LNCAP (cell line): ENCODE measurements around the gene LMO4.

ENCODE experiments used
- CTCF ChIP-seq: fragments of 450-650 bp; IDR thresholded peaks from 2 replicates; pipeline ENCODE4 v1.5.1; 2017; ENCODE audit warnings: mild to moderate bottlenecking

Gene LMO4

GRCh38 chr1:87368907-87369306, 40.2 kb downstream of the LMO4 start:
- TF ChIP-seq CTCF, result no peak

DNA sequence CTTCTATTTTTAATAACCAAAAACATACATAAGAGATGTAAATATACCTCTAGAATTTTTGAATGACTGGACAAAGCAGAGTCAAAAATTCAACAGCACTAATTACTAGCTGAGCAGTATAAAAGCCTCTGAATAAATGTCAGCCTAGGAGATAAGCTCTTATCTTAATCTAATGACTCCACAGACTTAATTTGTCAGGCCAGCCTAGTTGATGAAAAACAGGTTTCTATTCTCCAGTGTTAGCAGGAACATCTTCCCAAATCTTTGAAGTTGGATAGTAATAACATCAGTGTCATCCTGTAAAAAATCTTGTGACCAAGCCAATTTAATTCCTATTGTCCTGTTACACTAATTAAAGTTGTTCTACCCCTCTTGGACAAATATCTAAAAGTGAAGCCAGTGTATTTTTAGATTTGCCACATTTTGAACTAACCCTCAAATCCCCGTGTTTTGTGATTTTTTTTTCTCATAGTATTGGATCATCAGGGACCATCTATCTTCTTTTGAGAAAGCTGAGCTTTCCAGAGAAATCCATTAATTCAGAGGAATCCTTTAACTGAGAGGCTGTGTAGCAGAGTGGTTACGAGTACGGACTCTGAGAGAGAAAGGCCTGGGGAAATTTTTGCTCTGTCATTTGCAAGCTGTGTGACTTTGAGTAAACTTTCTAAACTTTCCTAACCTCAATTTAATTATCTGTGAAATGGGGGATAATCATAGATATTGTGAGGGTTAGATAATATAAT, 41.2 kb downstream of the LMO4 start:
- no peak for TF ChIP-seq CTCF

- TF ChIP-seq CTCF, result no peak
These were observed 41.9 kb downstream of the LMO4 start for GRCh38 chr1:87370544-87370943.

DNA sequence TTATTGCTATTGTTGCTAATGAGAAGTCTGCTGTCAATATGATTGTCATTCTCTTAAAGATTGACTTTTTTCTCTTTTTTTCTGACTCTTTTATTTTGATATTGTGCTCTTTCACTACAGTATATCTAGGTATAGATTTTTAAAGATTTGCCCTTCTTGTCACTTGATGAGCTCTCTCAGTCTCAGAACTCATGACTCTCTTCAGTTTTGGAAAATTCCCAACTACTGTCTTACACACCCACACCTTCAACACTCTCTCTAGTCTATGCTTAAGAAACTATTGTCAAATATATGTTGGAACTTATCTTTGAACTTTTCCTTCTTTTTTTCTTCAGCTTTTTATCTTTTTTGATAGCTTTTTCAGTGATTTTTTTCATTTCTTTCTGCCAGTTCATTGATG, 50.6 kb downstream of the LMO4 start:
- TF ChIP-seq CTCF, result no peak

GRCh38 chr1:87386217-87386790, 57.6 kb downstream of the LMO4 start:
- no peak for TF ChIP-seq CTCF

GRCh38 chr1:87388411-87388810, 59.7 kb downstream of the LMO4 start:
- TF ChIP-seq CTCF, result no peak

GRCh38 chr1:87389011-87389410, 60.3 kb downstream of the LMO4 start:
- no peak for TF ChIP-seq CTCF
